ENCODE data around the gene NSMF.
"Not testable (repeated sequence)": the region's sequence is repeated elsewhere in the genome, so short reads cannot be mapped to it uniquely, and the experiment has no call there.

The NSMF gene

DNA sequence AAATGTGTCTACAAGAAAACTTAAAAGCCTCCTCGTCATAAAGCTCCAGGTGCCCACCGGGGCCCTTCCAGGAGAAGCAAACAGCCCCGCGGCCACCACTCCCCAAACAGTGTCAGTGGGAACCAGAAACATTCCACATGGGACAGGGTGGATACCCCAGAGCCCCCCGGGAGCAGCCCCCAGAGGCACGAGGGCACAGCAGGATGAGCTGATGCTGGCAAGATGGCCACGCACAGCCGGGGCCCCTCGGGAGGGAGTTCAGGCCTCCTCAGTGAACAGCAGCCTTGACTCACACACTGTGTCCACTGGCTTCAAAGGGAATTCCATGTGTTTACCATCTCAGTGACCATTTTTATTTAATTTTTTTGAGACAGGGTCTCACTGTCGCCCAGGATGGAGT is 46.7 kb downstream of the NSMF start:
- DNase-seq (ENCODE audit: low spot score): peak; percentile 60

GRCh38 chr9:137411645-137412380 is 47.3 kb downstream of the NSMF start:
- DNase-seq (ENCODE audit: low spot score): peak; percentile 94

- DNase-seq (ENCODE audit: low spot score): no peak
These were observed 47.9 kb downstream of the NSMF start for GRCh38 chr9:137411260-137411644.

DNA sequence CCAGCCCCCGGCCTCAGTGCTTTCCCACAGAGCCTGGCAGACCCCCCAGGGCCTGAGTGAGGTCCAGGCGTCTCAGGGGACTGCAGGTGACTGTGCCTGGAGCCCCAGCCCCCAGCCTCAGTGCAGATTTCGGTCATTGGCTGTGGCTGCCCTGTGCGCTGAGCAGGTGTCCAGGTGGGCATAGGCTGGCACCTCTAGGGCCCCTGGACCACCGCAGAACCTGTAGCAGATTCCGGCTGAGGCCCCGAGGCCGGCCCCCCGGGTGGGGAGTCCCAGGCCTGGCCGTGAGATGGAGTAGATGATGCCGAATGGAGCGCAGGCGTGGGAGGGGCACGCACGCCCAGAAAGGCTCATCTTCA is 48.3 kb downstream of the NSMF start:
- no peak for DNase-seq (ENCODE audit: low spot score)

DNA sequence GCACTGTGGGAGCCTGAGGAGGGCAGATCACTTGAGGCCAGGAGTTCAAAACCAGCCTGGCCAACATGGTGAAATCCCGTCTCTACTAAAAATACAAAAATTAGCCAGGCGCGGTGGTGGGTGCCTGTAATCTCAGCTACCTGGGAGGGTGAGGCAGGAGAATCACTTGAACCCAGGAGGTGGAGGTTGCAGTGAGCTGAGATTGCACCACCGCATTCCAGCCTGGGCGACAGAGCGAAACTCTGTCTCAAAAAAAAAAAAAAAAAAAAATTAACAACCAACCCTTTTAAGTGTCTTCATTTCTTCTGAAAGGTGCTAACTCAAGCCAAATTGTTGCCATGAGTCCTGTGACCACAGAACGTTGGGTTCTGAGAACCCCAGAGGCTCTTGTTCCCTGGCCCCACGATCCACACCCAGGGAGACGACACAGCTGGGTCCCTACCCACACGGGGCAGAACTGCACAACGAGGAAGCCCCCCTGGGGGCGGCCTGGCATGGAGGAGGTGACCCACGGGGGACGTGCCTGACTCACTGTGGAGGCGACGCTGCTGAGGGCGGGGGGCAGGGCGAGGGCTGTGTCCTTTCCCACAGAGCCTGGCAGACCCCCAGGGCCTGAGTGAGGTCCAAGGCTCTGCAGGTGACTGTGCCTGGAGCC is 48.8 kb downstream of the NSMF start:
- DNase-seq (ENCODE audit: low spot score): not testable (repeated sequence)

- no peak for DNase-seq (ENCODE audit: low spot score)
These were observed 49.6 kb downstream of the NSMF start for GRCh38 chr9:137409515-137409914.

GRCh38 chr9:137408651-137409405 is 50.3 kb downstream of the NSMF start:
- no peak for DNase-seq (ENCODE audit: low spot score)

DNA sequence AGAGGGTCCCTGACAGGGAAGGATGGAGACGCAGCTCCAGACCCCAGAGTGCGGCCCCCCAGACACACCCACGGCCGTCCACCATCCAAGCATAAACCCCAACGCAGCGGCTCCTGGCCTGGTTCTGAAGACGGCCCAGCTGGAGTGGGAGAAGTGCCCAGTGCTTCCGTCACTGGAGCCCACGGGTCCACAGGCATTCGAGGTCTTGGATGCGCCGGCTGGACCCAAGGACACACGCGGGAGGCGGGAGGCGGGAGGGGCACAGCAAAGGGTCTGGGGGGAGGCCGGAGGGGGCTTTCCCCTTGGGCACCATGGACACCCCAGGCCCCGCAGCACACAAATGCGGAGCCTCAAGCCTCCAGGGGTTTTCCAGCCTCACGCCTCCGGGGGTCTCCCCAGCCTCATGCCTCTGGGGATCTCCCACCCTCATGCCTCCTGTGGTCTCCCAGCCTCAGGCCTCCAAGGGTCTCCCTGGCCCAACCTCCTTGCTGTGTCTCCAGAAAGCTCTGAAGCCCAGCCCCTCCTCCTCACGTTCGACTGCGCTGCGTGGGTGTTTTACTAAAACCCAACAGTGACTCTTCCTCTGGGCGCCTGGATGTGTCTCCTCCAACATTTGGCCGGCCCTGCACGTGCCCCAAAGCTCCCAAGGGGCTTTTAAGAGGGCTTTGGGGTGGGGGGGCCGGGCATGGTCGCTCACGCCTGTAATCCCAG is 51.4 kb downstream of the NSMF start:
- DNase-seq (ENCODE audit: low spot score): peak; percentile 34

- DNase-seq (ENCODE audit: low spot score): peak; percentile 85
These were observed 52.1 kb downstream of the NSMF start for GRCh38 chr9:137406876-137407589.

DNA sequence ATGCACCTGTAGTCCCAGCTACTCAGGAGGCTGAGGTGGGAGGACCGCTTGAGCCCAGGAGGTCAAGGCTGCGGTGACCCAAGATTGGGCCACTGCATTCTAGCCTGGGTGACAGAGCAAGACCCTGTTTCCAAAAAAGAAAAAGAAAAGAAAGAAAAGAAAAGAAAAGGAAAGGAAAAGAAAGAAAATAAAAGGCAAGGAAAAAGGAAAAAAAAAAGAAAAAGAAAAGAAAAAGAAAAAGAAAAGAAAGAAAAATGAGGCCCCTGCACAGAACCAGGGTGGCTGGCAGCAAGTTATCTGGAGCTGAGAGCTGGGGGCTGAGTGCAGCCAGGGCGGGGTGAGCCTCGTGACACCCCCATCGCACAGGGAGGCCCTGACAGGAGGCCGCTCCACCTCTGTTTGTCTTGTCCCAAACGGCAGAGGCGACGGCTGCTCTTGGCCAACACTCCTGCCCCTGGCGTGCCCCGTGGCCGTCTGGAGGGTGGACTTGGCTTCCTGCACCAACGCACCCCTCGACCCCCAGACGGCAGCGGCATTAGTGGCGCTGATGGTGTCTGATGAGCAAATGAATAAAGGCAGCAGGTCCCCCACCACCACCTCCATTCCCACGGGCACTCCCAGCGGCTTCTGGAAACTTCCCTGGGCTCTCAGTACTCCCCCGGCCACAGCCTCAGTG is 52.9 kb downstream of the NSMF start:
- no peak for DNase-seq (ENCODE audit: low spot score)

DNA sequence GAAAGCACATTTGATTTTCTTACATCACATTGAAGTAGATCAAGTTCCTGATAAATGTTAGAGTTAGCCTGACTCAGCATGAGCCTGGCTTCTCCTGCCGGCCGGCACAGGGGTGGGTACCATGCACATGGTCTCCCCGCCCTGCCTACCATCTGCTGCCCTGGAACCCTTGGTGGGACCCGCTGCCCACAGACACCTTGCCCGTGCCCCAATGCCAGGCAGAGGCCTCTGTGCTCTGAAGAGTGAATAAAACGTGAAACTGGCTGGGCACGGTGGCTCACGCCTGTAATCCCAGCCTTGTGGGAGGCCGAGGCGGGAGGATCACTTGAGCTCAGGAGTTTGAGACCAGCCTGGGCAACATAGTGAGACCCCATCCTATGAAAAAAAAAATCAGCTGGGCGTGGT is 53.5 kb downstream of the NSMF start:
- no peak for DNase-seq (ENCODE audit: low spot score)

DNA sequence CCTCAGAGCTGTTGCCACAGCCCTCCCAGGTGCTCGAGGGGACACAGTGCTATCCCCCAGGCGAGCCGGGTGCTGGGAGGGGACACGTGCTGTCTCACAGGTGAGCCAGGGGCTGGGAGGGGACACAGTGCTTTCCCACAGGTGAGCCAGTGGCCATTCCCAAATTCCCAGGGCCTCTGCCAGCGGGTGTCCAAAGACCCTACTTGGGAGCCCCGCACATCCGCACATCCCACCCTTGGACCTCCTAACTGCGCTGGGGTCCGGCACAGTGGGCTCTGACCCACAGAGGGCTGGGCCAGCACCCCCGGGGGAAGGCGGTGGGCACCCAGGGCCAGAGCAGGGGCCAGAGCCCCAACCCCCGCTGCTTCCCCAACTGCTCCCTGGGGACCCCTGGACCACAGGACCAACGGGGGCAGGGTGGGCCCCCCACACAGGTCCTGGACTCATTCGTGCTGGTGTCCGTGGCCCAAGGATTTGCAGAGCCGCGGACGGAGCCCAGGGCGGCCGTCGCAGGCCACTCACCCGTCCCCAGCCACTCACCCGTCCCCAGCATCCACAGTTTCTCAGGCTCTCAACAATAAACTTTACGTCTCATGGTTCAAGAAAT is 54.1 kb downstream of the NSMF start:
- no peak for DNase-seq (ENCODE audit: low spot score)

DNA sequence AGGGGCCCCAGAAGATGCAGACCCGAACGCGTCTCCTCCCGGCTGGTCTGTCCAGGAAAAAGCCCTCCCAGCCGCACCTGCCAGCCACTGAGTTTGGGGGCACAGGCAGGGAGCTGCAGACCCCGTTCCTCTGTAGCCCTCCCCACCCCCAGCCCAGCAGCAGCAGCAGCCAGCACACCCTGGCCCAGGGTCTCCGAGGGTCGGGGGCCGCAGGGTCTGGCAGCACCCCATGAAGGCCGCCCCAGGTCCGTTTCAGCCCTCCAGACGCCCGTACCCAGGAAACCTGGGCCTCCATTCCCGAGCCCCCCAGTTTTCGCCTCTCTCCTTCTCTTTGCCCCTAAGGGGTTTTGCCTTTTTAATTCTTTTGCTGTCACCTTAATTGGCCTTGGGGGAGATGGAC is 55.9 kb downstream of the NSMF start:
- no peak for DNase-seq (ENCODE audit: low spot score)

GRCh38 chr9:137402746-137403145 is 56.4 kb downstream of the NSMF start:
- DNase-seq (ENCODE audit: low spot score): no peak

DNA sequence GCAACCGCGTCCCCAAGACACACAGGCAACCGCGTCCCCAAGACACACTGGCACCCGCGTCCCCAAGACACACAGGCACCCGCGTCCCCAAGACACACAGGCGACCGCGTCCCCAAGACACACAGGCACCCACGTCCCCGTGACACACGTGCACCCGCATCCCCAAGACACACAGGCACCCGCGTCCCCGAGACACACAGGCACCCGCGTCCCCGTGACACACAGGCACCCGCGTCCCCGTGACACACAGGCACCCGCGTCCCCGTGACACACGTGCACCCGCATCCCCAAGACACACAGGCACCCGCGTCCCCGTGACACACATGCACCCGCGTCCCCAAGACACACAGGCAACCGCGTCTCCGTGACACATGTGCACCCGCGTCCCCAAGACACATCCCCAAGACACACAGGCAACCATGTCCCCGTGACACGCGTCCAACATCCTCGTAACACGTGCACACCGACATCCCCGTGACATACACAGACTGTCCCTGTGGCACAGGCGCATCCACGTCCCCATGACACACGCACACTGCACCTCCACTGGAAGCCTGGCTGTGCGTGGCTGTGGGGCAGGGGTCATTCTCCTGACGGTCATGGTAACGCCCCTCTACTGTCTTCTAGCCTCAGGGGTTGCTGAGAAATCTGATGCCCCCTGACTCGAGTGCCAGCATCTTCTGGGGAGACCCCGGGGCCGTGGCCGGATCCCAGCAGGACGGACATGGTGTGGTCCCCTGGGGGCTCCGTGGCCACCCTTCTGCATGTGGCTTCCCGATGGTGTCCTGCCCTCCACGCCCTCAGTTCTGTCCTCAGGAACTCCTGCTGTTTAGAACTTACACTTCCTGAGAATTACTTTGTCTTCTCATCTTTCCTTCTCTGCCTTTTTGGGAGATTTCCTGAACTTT is 60.3 kb downstream of the NSMF start:
- no peak for DNase-seq (ENCODE audit: low spot score)

DNA sequence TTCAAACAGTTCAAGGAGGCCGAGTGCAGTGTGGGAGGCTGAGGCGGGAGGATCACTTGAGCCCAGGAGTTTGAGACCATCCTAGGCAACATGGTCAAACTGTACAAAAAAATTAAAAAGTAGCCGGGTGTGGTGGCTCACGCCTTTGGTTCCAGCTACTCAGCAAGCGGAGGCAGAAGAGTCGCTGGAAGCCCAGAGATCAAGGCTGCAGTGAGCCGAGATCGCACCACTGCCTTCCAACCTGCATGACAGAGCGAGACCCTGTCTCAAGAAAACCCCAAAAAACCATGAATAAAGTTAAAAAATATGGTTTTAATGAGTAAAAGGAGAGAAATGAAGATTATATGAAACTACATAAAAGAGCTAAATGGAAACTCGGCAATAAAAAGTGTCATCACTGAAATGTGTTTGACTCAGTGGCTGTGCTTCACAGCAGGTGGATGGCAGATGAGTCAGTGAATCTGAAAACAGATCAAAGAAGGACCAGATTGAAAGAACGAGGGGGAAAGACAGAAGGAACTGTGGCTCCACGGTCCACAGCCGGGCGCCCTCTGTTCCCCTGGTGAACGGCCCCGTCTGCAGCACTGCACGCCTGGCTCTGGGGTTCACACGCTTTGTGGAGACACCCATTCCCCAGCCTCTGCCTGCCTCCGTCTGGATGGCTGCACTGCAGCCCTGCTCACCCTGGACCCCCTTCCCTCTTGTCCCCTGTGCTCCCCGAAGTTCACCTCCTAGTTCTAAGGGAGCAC is 61.3 kb downstream of the NSMF start:
- DNase-seq (ENCODE audit: low spot score): no peak

All from hepatic stellate cell (primary cell).